HCEC 1CT (cell line): ENCODE results near the gene BRAF.
A peak's percentile ranks its signal among the peaks of the same experiment; 100 is the strongest.
"Not testable (repeated sequence)": the region's sequence is repeated elsewhere in the genome, so short reads cannot be mapped to it uniquely, and the experiment has no call there.

Experiments
- DNase-seq: peaks from one replicate; pipeline ENCODE4 v3.0.0-alpha.2; 2017

Gene BRAF

DNA sequence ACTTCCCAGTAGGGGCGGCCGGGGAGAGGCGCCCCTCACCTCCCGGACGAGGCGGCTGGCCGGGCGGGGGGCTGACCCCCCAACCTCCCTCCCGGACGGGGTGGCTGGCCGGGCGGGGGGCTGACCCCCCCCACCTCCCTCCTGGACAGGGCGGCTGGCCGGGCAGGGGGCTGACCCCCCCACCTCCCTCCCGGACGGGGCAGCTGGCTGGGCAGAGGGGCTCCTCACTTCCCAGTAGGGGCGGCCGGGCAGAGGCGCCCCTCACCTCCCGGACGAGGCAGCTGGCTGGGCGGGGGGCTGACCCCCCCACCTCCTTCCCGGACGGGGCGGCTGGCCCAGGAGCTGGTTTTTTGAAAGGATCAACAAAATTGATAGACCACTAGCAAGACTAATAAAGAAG is 161.6 kb downstream of the BRAF start:
- not testable (repeated sequence) for DNase-seq

DNA sequence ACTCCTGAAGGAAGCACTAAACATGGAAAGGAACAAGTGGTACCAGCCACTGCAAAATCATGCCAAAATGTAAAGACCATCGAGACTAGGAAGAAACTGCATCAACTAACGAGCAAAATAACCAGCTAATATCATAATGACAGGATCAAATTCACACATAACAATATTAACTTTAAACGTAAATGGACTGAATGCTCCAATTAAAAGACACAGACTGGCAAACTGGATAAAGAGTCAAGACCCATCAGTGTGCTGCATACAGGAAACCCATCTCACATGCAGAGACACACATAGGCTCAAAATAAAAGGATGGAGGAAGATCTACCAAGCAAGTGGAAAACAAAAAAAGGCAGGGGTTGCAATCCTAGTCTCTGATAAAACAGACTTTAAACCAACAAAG is 163.4 kb downstream of the BRAF start:
- not testable (repeated sequence) for DNase-seq

DNA sequence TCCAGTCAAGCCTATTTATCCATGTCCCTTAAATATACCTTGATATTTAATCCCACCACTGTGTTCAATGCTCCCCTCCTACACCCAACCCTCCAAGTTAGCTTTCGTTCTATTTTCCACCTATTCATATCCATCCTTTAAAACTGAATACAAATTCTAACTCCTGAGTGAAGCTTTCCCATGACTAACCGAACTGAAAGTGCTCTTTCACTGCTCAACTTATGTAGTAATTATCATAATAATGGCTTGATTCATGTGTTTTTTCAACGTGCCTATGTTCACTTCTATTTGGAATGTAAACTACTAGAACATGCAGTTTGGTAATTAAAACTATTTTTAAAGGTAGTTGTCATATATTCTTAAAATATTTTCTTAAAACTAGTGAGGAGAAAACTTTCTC is 170.2 kb downstream of the BRAF start:
- DNase-seq, result no peak

DNA sequence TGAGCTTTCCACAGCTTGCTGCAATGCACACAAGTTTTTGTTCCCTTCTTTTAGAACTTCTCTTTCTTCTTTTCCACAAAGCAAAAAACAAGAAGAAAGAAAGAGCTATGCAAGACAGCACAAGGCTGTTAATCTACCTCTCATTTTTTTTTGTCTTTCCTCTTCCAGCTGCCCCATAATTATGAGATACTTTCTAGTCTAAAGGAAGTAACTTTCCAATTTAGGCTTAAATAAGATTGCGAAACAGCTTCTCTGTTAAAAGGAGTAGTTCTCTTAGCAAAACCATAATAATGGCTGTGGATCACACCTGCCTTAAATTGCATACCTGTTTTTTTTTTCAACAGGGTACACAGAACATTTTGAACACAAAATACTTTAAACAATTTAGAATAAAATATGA is 172.2 kb downstream of the BRAF start:
- no peak for DNase-seq

DNA sequence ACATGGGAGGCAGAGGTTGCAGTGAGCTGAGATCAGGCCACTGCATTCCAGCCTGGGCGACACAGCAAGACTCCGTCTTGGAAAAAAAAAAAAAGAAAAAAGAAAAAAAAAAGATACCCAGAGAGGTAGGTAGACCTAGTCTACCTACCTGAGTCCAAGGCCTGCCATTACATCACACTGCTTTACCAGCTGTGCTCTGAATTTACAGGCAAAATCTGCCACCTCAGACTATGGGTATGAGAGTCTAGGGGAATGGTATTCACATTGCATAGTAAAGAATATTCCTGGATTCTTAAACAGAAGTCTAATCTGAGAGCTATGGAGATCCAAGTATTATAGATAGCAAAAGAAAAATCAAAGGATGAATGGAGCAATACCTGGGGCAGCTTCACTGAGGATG is 178.0 kb downstream of the BRAF start:
- no peak for DNase-seq

DNA sequence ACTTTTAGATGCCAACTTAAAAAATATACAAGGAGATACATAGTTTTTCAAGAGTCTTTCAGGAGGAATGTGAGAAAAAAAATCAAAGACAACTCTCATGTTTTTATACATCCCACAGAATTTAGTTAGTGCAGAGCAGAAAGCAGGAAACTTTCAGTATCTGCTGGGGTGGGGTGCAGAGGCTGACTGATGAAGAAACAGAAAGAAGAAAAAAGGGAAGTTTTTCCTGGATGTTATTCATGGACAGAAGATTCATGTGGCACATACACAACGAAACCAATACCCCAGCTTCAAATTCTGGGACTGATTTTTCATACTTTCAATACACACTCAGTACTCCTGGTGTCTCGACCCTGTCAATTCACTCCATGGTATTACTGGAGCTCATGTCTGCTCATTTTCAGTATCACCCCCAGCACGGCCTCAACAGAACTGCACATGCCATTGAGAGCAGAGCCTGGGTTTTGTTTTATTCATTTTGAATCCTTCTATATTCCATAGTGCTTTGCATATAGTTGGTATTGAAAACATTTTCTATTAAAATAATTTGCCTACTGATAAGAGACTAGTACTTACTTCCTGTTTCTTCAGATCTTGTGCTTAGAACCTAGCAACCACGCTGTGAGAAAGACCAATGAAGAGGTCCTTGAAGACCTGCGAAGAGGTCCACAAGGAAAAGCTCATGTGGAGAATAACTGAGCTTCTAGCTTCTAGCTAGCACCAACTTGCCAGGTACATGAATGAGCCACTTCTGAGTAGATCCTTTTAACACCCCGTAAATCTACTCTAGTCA is 179.3 kb downstream of the BRAF start:
- DNase-seq, result no peak

DNA sequence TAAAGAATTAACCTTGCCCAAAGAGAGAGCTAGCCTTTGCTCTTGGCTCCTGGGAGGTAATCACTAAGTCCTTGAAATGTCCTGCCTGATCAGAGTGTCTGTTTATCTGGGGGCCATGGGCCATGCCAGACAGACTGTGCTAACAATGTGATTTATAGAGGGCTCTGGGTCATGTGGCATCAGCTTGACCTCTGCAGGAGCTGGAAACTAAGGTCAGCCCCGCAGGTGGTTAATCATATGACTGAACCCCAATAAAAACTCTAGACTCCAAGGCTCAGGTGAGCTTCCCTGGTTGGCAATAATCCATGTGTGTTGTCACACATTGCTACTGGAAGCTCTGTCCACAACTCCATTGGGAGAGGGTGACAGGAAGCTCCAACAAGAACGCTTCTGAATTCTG is 180.7 kb downstream of the BRAF start:
- DNase-seq, result no peak

DNA sequence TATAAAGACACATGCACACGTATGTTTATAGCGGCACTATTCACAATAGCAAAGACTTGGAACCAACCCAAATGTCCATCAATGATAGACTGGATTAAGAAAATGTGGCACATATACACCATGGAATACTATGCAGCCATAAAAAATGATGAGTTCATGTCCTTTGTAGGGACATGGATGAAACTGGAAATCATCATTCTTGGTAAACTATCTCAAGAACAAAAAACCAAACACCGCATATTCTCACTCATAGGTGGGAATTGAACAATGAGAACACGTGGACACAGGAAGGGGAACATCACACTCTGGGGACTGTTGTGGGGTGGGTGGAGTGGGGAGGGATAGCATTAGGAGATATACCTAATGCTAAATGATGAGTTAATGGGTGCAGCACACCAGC is 181.5 kb downstream of the BRAF start:
- not testable (repeated sequence) for DNase-seq

DNA sequence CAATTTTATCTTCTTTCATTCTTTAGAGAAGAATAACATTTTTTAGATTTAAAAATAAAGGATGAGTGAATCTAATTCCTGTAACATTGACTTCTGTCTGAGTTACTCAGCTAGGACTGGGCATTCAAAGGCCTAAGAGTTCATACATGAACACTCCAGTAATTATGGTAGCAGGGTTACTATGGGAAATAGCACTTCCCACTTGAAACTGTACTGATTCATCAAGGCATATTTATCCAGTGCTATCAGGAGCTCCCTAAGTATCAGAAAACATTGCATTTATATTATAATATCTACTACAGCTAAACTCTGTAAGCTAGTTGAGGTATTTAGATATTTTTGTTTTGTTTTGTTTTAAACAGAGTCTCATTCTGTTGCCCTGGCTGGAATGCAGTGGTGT is 186.4 kb downstream of the BRAF start:
- DNase-seq, result no peak

DNA sequence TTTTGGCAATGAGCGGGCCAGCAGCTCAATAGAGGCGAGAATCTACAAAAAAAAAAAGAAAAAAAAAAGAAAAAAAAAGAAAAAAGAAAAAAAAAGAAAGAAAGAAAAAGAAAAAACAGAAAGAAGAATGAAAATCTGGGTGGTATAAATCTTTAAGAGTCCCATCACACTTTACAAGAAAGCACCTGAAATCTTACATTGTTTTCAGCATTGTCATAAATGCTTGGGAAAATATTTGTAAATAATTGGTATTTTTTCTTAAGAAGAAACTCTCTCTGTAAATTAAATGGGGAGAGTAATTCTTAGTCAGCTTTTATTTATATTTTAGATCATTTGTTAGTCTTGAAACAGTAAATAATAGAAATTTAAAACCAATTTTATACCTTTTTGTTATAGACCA is 190.0 kb downstream of the BRAF start:
- DNase-seq, result no peak

DNA sequence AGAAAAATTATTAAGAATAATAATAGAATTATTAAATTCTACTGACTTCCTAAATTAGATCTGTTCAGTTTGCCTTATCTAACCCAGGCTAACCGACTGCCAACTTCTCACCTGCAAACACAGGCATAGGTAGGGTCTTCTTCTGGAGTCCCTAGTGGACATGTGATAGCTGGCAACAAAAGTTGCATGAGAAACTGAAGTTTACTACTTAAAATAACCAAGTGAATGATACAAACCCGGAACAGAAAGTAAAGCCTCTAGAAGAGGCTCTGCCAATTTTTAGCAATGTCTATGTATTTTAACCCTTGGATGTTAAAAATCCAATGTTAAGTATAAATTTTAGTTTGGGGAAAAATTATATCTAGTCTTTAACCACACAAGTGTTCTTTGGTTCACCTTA is 190.6 kb downstream of the BRAF start:
- no peak for DNase-seq

DNA sequence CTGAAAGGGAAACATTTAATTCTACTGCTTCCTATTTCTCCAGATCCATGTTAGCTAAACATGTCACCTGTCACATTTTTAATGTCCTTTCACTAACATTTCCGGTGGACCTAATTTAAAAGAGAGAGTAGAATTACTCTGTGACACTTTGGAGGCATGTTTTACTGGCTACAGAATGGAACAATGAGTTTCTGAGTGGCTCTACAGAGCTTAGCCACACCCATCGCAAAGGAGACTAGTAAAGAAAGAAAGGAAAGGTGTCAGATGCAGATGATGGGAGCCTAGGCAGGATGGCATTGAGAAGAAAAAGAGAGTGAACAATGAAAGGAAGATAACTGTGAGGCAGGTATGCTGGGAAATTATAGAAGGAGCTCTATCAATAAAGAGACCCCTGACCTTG is 192.3 kb downstream of the BRAF start:
- DNase-seq, result no peak

DNA sequence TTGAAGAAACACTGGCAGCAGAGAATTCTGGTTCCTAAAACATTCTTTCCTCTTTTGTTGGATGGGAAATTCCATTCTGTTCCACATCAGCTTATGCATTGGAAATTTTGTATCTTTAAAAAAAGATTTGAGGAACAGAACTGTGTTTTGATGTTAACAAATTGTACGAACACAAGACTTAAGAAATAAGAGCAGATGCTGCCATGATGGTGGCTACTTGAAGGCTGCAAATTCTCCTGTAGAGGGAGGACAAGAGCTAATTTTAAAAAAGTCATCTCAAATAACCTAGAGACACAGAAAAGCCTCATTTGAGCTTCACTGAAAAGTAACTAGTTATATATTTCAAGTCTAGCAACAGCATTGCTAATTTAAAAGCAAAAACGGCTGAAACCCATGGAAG is 198.4 kb downstream of the BRAF start:
- peak; percentile 52 for DNase-seq

DNA sequence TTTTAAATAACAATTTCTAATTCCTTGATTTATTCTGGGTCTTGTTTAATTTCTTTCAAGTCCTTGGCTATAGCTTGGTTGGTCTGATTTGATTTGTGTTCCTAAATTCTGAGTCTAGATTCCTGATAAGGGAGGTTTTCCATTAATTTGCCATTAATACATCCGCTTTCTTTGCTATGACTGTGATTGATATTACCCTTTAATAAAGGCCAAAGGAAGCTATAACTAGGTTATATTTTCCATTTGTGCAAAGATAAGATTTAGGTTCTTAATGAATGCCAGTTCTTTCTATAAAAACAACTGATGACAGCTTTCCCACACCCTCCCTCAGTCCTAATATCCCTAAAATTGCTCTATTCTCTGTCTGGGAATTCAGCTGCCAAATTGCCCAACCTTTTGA is 200.0 kb downstream of the BRAF start:
- no peak for DNase-seq

DNA sequence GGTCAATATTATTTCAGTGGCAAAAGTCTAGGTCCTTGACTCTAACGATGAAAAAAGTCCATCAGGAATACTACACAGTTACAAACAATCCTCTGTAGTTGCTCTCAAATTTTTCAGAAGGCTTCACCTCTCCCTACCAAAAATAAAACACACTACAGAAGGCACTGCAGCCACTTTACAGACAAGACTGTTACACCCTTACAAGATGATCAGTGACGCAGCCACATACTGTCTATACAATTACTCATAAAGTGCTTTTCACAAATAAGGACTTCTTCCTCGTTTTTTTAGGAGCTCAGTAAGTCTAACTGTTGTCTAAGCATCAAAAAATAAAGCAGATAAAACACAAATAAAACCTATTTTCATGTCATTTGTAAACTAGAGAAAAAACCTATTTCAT is 201.2 kb downstream of the BRAF start:
- no peak for DNase-seq

DNA sequence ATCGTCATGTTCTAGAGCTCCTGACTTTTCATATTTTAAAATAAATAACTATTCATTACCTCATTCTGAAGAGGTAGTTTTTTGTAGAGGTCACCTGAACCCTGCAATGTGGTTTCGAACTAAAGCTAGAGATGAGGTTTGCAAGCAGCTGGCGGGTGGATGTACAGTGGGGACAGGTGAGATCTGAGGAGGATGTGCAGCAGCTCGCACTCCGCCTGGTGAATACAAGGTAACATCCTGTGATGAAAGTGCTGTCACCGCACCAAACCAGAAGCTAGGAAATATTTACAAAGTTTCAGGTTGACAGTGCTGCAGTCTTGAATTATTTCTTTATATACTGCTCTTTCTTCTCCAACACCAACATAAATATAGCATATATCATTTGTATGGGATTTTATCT is 201.7 kb downstream of the BRAF start:
- no peak for DNase-seq

DNA sequence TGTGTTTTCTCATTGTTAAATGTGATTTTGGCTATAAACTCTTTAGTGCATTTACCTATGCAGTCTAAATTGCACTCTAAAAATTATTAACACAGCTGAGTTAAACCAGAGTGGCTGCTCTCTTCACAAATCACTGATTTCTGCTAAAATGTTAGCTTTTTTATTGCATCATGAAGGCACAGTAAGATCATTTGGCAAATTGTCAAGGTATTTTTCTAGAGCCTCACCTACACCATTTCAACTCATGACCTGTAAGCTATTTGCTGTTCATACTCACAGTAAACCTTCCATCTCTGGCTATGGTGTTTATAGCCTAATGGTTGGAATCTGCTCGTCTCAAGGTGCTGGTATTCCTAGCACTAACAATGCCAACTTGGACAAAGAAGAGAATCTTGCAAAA is 202.5 kb downstream of the BRAF start:
- DNase-seq, result no peak

DNA sequence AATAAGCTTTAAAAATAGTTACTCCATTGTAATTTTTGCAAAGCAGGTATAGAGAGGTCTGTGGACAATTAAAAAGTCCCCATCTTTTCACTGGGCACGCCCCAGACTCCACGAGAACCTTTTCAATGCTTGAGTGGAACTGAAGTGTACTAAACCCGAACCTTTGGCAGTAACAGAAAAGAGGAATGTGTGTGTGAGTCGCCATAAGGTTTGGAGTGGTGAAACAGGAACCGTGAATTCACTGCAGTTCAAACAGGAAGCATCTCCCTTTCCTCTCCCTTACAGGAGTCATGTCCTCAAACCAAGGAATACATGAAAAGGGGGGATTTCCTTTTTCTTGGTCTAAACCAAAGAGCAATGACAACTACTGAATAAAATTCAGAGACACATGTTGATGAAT is 205.0 kb downstream of the BRAF start:
- peak; percentile 40 for DNase-seq

DNA sequence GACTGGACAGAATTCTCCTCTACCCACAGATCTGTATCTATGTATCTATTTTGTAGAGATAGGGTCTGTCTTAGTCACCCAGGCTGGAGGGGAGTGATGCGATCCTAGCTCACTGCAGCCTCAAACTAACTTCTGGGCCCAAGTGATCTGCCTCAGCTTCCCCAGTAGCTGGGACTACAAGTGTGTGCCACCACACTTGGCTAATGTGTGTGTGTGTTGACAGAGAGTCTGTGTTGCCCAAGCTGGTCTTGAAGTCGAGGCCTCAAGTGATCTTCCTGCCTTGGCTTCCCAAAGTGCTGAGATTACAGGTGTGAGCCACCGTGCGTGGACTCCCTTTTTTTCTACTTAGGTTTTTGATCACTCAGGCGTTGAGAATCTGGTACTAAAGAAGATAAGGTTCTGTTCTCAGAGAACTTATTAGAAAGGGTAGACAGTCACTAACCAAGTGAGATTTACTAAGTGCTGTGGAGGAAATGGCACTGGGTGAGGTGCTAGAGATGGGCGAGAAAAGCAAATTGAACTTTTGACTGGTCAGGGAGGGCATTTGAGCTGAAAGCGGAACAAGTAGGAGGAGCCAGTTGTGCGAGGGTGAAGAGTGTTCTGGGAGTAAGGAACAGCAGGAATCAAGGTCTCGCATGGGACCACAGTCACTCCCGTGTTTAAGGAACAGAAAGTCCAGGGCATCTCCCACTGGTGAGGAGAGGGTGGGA is 210.2 kb downstream of the BRAF start:
- DNase-seq, result no peak

DNA sequence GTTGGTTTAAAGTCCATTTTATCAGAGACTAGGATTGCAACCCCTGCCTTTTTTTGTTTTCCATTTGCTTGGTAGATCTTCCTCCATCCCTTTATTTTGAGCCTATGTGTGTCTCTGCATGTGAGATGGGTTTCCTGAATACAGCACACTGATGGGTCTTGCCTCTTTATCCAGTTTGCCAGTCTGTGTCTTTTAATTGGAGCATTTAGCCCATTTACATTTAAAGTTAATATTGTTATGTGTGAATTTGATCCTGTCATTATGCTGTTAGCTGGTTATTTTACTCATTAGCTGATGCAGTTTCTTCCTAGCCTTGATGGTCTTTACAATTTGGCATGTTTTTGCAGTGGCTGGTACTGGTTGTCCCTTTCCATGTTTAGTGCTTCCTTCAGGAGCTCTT is 212.3 kb downstream of the BRAF start:
- not testable (repeated sequence) for DNase-seq

DNA sequence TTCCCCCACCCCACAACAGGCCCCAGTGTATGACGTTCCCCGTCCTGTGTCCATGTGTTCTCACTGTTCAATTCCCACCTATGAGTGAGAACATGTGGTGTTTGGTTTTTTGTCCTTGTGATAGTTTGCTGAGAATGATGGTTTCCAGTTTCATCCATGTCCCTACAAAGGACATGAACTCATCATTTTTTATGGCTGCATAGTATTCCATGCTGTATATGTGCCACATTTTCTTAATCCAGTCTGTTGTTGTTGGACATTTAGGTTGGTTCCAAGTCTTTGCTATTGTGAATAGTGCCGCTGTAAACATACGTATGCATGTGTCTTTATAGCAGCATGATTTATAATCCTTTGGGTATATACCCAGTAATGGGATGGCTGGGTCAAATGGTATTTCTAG is 216.0 kb downstream of the BRAF start:
- not testable (repeated sequence) for DNase-seq

DNA sequence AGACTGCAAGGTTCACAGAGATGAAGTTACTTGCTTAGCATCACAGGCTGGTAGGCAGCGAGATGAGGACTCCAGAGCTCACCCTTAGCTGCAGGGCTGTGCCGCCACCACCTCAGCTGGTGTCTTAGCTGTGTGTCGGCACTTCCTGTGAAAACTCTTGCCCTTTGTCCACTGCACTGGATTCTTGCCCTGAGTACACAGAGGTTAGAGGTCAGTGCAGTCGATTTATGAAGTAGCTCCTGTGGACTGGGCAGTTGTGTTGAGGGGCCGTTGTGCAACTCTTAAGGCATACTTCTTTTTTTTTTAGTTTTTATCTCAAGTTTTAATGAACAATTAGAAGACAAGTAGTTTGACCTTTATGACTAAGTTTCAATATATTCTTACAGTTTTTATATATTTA is 217.6 kb downstream of the BRAF start:
- no peak for DNase-seq

DNA sequence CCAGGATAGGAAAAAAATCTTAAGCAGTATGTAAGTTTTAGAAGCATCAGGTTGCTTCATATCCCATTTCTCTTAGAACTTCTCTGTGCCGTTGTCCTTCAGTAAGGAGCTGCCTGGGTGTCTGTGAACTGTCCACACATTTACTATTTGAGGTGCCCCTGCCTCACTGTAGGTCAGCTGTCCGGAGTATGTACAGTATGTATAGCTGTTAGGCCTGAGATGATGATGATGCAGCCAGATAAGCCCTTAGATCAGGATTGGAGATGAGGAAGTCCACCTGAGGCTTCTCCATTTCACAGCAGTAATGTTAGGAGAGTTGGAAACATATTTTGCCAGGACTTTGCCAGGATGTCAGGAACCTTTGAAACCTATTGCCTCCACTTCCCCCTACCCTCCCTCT is 220.5 kb downstream of the BRAF start:
- no peak for DNase-seq

DNA sequence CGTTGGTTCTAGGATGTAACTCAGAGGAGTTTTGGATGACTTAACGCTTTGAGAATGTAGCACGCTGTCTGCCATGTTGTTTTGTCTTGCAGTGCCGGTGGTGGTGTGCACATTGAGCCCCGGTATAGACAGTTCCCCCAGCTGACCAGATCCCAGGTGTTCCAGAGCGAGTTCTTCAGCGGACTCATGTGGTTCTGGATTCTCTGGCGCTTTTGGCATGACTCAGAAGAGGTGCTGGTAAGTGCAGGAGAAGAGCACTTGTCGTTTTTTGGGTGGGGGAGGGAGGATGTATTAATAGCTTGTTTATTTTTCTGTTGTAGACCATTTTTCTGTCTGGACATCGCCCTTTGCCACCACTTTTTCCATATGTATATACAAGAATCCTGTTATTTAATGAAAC is 222.0 kb downstream of the BRAF start:
- DNase-seq, result no peak

DNA sequence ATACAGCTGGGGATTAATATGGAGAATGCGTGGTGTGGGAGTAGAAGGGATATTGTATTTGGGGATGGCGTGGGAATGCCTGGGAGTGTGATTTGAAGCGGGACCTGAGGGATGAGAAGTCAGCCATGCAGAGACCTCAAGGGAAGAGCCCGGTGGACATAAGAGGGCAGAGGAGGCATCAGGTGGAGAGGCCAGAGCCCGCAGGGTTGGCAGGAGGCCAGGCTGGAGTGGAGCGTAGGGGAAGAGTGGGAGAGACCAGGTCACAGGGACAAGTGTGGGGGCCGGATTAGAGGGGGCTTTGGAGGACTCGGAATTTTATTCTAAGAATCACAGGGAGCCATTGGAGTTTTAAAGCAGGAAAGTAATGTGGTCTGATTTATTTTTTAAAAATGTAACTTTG is 226.3 kb downstream of the BRAF start:
- DNase-seq, result no peak
